ENCODE data around the gene DYNC1I1. TPM values are rescaled to one million over a fixed set of nuclear protein-coding genes. Genes with fewer than 3 reads are reported as not detected.

The DYNC1I1 gene
- total RNA-seq, 1 experiment from 2014 or later, result 3.6 TPM

DNA sequence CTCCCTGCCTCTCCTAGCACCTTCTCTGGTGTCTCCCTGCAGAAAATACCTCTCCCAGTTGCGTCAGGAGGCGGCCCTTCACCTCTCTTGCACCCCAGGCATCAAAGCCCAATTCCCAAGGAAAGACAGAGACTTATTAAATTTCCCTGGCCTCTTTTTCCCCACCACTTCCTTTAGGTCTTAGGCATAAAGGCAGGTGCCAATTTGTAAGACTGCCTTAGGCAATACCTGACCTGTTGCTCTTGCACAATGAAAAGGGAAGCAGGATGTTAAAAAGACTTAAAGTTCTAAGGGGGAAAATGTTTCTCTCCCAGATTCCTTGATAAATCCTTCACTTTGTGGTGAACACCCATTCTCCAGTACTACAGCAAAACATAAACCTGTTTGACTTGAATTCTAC lies 362.9 kb downstream of the DYNC1I1 start:
- peaks cover 12% of the 10 kb centered on the region for H3K4me1 ChIP-seq (ENCODE audit: insufficient read depth, low read length, poor library complexity, severe bottlenecking)
- H3K36me3 ChIP-seq (ENCODE audit: insufficient read depth, low read length, poor library complexity, severe bottlenecking), result no peaks in the 10 kb centered on the region
- H3K27ac ChIP-seq (ENCODE audit: low read depth, low read length, poor library complexity, severe bottlenecking), result no peak overlapping the region
- ChIA-PET POLR2A (ENCODE audit: low non-redundant PET) (no interaction called here), CTCF (no interaction called here)
- H3K27me3 ChIP-seq (replicated peaks; ENCODE audit: insufficient read depth, low read depth, low read length, poor library complexity), result no peaks in the 10 kb centered on the region
- intact Hi-C loops (cut with micrococcal nuclease; ENCODE audit: unreplicated experiment), result no loop called here
- no peak for DNase-seq (ENCODE audit: low spot score)
- BruUV-seq (replicated peaks), result no TSS peak
- H3K9me3 ChIP-seq (ENCODE audit: low read depth, low read length, poor library complexity, severe bottlenecking), result no peaks in the 10 kb centered on the region
- H3K4me3 ChIP-seq (ENCODE audit: low read depth, low read length, poor library complexity, severe bottlenecking), result no peak overlapping the region
- TF ChIP-seq, protein P1, sequence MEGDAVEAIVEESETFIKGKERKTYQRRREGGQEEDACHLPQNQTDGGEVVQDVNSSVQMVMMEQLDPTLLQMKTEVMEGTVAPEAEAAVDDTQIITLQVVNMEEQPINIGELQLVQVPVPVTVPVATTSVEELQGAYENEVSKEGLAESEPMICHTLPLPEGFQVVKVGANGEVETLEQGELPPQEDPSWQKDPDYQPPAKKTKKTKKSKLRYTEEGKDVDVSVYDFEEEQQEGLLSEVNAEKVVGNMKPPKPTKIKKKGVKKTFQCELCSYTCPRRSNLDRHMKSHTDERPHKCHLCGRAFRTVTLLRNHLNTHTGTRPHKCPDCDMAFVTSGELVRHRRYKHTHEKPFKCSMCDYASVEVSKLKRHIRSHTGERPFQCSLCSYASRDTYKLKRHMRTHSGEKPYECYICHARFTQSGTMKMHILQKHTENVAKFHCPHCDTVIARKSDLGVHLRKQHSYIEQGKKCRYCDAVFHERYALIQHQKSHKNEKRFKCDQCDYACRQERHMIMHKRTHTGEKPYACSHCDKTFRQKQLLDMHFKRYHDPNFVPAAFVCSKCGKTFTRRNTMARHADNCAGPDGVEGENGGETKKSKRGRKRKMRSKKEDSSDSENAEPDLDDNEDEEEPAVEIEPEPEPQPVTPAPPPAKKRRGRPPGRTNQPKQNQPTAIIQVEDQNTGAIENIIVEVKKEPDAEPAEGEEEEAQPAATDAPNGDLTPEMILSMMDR (conservative IDR thresholded peaks at IDR 0.05; ENCODE audit: low read depth, low read length), result no peak
- TF ChIP-seq EZH2 (IDR thresholded peaks at IDR 0.05; ENCODE audit: borderline replicate concordance, low read depth, low read length, poor library complexity, severe bottlenecking), result no peak

DNA sequence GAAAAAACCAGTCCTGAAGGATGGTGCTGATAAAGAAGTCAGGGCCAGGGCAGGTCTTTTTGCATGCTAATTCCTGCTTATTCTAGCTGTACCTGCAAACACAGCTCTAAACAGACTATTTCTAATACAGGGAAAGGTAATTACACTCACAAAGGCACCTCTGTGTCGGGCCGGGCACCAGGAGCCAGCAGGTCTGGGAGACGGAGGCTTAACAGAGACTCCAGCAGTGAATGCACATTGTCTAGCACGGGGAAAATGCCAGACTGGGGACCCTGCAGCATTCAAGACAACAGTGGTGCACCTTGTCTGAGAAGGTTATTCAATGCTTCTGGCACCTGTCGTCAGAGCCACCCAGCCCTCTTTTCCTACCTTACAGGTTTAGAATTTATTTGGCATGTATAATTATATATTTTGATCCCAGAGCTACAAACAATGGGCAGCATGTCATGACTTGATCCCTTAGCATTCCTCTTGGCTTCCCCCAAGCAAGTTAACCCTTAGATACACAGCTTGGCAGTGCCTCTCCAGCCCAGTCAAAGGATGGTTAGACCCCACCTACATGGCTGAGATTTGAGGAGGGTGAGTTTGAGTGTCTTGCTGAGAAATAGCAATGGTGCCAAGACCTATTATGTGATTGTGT lies 364.4 kb downstream of the DYNC1I1 start:
- TF ChIP-seq, protein P1 (conservative IDR thresholded peaks at IDR 0.05; ENCODE audit: low read depth, low read length), result no peak
- no peak for TF ChIP-seq EZH2 (IDR thresholded peaks at IDR 0.05; ENCODE audit: borderline replicate concordance, low read depth, low read length, poor library complexity, severe bottlenecking)
- no peaks in the 10 kb centered on the region for H3K27me3 ChIP-seq (replicated peaks; ENCODE audit: insufficient read depth, low read depth, low read length, poor library complexity)
- ChIA-PET CTCF (no interaction called here), POLR2A (ENCODE audit: low non-redundant PET) (no interaction called here)
- H3K4me1 ChIP-seq (ENCODE audit: insufficient read depth, low read length, poor library complexity, severe bottlenecking), result peaks cover 11% of the 10 kb centered on the region
- no TSS peak for BruUV-seq (replicated peaks)
- DNase-seq (ENCODE audit: low spot score), result no peak
- no peaks in the 10 kb centered on the region for H3K9me3 ChIP-seq (ENCODE audit: low read depth, low read length, poor library complexity, severe bottlenecking)
- H3K4me3 ChIP-seq (ENCODE audit: low read depth, low read length, poor library complexity, severe bottlenecking), result no peak overlapping the region
- H3K36me3 ChIP-seq (ENCODE audit: insufficient read depth, low read length, poor library complexity, severe bottlenecking), result no peaks in the 10 kb centered on the region
- H3K27ac ChIP-seq (ENCODE audit: low read depth, low read length, poor library complexity, severe bottlenecking), result no peak overlapping the region
- intact Hi-C loops (cut with micrococcal nuclease; ENCODE audit: unreplicated experiment), result no loop called here

DNA sequence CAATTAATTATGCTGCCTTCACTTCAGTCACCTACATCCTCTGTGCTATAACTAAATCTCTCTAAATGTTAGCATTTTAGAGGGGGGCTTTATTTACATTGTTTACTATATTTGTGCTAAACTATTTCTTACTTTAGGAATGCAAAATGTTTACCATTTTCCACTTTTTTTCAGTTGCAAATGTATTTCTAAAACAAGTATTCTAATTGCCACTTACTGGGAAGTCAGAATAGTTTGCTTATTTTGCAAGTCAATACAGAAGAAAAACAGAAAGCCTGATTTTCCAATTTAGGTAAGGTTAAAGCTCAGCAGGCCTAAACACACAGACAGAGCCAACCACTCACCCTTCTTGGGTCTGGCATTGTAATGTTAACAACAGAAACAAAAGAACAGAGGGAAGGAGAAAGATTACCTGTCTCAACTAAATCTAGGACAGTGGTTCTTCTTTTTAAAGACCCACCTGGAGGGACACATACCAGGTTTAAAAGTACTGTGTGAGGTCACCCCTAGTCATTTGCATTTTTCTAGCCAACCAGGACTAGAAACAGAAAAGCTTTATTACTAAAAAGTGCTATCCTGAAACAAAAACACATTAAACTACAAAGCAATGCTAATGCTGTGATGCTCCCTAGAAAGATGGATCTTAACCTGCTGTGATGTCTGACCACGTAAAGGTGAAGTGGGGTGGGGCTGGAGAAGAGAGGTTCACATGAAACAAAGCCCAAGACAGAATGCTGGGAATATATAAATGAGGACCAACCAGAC lies 371.3 kb downstream of the DYNC1I1 start:
- CTCF ChIA-PET, result no interaction called here
- POLR2A ChIA-PET (ENCODE audit: low non-redundant PET), result no interaction called here
- no peaks in the 10 kb centered on the region for H3K36me3 ChIP-seq (ENCODE audit: insufficient read depth, low read length, poor library complexity, severe bottlenecking)

More for the DNA sequence above, 371.3 kb downstream of the DYNC1I1 start:
- Histone ChIP-seq H3K9me3 (ENCODE audit: low read depth, low read length, poor library complexity, severe bottlenecking) (no peaks in the 10 kb centered on the region), H3K27ac (ENCODE audit: low read depth, low read length, poor library complexity, severe bottlenecking) (no peak overlapping the region), H3K4me3 (ENCODE audit: low read depth, low read length, poor library complexity, severe bottlenecking) (no peak overlapping the region), H3K27me3 (replicated peaks; ENCODE audit: insufficient read depth, low read depth, low read length, poor library complexity) (no peaks in the 10 kb centered on the region), H3K4me1 (ENCODE audit: insufficient read depth, low read length, poor library complexity, severe bottlenecking) (no peaks in the 10 kb centered on the region)
- no peak for DNase-seq (ENCODE audit: low spot score)
- intact Hi-C loops (cut with micrococcal nuclease; ENCODE audit: unreplicated experiment), result no loop called here
- BruUV-seq (replicated peaks), result no TSS peak
- TF ChIP-seq, protein P1 (conservative IDR thresholded peaks at IDR 0.05; ENCODE audit: low read depth, low read length), result no peak
- TF ChIP-seq EZH2 (IDR thresholded peaks at IDR 0.05; ENCODE audit: borderline replicate concordance, low read depth, low read length, poor library complexity, severe bottlenecking), result no peak

All from A673 (cell line).